CD4-positive, alpha-beta T cell treated with Interleukin-17A for 4 hours (primary cell): ENCODE data around the gene CSNK2A3.
"Not testable (repeated sequence)": the region's sequence is repeated elsewhere in the genome, so short reads cannot be mapped to it uniquely, and the experiment has no call there.

Source experiments
- DNase-seq: peaks from one replicate; pipeline ENCODE4 v3.0.0-alpha.2; 2020; ENCODE audit warnings: mixed read lengths

CSNK2A3 gene

DNA sequence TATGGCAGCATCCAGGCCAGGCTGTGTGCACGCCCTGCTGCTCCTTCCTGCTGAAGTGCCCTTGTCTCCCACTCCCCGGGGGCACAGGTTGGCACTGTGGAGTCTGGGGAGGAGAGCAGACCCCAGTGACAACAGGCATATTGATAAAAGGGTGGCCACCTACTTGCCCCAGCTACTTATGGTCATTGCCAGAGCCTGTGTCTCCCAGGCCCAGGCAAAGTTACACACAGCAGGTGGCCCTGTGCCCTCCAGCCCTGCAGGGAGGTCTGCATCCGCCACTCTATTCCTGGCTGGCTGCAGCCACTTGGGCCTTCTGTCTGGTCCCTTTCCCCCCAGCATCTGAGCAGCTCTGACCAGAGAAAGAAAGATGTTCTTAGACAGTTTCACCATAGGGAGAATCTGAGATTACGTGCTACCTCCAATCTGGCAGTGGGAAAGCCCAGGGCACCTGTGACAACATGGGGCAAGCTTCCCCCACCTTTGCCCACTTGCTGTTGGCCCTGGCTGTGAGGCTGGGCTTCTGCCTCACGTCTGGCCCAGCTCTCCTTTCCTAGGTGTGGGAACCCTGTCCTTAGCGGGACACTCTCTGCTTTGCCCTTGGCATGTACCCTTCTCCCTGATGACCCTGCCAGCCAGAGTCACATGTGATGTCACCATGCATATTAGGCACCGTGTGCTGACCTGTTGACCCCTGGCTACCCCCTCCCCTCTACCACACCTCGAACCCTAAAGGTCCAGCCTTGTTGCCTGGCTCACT, 25.3 kb upstream of the CSNK2A3 start:
- DNase-seq: no peak

DNA sequence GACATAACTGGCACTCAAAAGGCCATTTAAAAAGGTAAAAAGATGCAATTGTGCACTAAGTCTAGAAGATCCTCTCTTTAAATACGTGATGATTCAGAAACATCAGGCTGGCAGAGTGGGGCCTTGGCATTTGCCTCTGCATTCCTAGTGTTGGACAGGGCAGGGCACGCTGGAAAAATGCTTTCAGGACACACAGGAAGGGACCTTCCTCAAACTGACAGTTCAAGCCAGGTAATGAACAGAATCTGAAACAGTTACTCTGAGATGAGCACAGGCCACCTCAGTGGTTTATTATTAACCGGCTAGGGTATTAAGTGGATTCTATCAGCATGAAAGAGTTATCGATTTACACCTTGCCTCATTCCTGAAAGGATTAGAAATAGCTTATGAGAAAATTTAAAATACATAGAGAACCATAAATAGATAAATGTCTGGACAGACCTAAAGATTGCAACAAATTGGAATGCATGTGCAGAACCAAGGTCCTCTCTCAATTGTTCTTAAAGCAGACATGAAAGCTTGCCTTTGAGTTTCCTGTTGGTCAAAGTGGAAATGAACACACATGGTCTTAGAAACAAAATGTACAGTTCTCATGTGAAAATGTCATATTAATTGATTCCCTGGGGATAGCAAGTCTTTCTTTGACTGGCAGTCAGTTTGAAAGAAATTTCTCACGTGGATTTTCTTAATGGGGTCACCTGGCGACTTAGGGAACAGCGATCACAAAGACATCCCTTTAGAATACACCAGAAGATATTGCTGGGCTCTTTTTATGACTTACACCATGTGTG, 21.5 kb upstream of the CSNK2A3 start:
- DNase-seq: no peak

DNA sequence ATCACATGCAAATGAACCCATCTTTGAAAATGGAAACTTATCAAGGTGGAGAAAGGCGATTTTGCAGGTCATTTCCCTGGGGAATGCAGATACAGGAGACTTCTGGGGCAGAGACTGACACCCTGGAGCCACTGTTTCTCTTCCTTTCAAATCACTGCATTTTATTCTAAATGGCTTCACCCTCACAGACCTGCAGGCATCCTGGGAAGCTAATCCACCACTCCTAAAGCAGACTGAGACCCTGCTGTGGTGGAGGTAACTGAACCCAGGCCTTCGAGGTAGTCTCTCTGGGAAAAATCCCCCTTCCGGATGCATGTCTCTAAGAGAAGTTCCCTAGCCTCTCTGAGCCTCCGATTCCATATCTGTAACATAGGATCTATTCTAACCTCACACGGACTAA, 20.9 kb upstream of the CSNK2A3 start:
- no peak for DNase-seq

DNA sequence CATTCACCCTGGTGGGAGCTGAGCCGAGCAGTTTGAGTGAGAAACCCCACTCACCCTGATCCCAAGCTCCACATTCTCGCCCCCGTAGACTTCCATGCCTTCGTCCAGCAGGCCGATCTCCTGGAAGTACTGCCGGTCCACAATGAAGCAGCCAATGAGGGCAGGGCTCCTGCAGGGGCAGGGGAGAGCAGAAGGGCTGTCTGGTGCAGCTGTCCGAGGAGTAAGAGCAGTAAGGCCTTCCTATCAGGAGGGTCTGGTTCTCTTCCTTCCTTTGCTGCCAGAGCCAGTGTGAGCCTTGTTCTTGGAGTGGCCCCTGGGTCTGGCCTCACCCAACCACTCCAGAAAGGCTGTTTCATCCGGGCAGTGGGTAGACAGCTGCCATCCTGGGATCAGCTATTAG, 19.4 kb upstream of the CSNK2A3 start:
- no peak for DNase-seq

DNA sequence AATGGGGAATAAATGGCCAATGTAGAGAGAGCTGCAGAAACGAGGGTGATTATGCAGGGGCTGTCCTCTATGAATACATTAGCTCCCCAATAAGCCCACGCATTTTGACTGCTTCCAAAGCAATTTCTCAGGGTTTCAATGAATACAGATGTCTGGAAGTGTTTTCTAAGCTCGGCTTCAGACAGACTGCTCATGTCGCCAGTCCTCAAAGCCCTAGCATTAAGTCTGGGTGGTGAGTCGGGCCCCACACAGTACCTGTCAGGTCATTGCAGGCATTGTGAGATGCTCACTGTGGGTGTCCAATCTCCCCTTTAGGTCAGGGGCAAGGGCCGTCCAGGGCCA, 17.9 kb upstream of the CSNK2A3 start:
- DNase-seq: no peak

DNA sequence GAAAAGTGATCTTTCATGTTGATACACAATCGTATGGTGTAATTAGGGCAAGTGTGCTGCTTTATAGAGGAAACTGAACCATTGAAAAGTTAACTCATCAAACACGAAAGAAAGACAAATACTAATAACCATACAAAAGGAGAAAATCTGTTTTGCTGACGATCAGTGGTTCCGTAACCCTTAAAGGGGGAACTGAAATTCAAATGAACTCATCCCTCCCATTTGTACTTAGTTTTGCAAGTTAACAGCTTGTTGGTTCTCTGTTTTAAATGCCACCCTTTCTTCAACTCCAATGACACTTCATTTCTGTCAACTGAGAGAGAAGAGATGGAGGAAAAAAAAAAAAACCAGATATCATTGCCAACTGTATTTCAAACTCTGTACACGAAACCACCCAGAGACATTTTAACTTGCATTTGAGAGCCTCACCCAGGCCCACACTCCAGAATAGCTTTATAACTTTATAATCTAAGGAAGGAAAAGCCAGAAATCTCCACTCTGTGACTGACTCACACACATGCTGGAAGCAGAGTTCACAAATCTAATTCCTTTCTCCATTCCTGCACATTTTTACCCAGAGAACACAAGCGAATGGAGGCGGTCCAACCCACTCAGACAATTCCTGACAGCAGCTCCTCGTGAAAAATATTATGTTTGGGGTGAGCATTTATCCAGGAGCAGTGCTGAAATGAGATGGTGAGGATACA, 17.4 kb upstream of the CSNK2A3 start:
- no peak for DNase-seq

DNA sequence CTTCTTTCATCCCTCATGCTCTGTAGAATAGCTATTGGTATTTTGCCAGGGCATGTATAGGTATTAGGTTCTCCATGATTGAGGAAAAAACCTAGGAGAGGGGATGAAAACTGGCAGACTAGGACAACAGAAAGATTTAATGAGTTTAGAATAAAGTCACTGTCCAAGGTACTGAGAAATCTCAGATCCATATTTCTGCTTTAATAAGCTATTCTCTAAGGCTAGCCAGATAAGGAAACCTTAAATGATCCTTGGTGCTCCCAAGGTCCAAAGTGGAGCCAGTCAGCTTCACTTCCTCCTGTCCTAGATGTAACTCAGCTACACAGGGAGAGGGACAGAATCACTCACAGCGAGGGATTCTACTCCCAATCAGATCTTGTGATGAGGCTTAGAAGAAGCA, 13.7 kb upstream of the CSNK2A3 start:
- DNase-seq: no peak

DNA sequence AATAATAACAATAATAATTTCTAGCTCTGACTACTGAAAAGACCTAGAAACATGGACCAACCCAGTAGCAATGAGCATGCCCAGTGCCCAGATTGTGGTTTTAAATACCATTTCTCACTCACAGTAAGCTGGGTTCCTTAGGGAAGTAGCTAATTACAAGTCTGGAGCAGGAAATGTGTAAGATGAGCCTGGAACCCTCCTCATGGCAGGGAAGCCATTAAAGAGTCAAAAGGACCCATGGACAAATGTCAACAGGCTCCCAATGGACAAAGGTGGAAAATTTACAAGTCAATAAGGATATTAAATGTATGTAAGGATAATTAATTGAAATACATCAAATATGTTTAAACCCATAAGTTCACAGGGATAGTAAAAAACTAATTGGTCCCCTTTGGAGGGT, 10.6 kb upstream of the CSNK2A3 start:
- no peak for DNase-seq

DNA sequence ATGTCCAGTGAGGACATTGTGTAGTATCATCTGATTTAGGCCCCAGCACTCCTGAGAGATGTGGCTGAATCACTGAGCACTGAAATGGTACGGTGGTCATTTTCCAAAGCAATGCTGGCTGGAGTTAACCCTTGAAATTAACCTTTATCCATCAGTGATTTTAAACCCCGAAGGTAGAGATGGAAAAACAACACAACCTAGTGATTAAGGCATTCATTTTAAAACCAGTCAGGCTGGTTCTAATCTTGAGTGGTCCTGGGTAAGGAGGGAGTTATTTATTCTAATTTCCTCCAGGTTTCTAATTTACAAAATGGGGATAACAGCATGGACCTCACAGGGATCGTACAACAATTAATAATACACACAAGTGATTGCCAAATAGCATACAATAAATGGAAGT, 6.6 kb upstream of the CSNK2A3 start:
- no peak for DNase-seq

DNA sequence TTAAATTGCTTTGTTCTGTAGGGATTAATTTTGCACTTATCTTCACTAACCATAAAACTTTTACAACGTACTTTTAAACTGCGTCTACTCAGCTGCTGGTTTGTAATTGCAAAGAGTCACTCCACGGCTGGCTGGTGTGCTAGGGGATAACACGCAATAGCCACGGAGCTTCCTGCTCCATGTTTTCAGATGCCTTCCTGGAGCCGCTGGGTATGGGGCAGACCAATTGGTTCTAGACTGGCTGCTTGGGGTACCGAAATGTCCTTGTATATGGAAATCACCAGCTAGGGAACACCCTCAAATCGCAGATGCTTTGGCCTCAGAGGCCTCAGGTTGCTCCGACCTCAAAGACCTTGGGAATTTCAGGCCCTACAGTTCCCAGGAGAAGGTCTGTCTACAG, 3.8 kb upstream of the CSNK2A3 start:
- no peak for DNase-seq

DNA sequence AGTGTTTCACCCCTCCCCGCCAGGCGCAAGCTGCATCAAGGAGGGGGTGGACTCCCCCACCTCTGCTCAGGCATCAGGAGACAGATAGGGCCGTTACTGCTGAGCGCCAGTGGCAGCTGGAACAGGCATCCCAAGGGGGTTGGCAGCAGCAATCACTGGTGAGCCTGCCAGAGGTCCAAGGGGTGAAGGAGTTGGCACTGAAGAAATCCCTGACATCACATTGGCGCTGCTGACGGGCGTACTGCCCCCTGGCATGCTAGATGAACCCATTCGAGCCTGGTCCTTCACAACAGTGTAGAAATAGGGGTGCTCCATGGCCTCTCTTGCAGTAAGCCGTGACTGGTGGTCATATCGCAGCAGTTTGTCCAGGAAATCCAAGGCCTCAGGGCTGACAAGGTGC, 1.2 kb downstream of the CSNK2A3 start:
- DNase-seq: not testable (repeated sequence)

DNA sequence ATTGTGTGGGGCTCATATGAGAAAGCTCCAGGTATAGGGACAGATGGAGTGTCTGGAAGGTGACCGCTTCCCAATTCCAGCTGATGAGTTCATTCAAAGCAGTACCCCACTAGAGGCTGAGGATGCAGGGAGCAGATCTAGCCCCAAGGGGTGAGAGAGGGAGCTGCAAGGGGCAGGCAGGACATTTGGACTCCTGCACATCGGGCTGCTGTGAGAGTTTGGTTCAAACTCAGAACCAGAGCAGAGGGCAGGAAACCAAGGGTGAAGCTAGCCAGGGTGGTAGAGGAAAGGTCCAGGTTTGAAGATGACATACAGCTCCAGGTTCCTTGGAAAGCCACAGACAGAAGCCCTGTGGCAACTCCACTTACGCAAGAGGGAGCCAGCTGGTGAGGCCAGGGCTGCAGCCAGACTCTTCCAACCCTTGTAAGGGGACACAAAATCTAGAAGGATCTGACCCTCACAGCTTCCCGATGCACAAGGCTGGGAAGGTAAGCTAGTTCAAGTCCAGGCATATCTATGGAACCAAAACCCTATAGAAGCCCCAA, 1.9 kb downstream of the CSNK2A3 start:
- DNase-seq: no peak

DNA sequence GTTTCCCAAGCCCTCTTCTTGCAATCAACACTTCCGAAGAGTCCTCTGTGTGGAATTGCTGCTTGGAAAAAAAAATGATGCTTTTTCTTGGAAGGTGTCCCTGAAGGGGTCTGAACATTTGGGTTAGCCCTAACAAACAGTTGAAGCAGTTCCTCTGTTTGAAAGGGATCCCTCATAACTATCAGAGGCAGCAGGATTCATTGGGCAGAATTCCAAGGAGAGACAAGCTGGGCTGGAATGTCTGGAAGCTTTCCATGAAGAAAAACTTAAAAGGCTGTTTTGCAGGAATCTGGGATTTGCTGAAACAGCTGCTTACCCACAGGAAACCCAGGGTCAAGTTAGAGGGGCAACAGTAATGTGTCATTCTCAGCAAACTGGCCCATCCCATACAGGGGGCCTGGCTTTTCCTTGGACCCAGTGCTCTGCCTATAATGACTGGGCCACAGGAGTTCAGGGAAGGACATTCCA, 3.1 kb downstream of the CSNK2A3 start:
- DNase-seq: no peak

DNA sequence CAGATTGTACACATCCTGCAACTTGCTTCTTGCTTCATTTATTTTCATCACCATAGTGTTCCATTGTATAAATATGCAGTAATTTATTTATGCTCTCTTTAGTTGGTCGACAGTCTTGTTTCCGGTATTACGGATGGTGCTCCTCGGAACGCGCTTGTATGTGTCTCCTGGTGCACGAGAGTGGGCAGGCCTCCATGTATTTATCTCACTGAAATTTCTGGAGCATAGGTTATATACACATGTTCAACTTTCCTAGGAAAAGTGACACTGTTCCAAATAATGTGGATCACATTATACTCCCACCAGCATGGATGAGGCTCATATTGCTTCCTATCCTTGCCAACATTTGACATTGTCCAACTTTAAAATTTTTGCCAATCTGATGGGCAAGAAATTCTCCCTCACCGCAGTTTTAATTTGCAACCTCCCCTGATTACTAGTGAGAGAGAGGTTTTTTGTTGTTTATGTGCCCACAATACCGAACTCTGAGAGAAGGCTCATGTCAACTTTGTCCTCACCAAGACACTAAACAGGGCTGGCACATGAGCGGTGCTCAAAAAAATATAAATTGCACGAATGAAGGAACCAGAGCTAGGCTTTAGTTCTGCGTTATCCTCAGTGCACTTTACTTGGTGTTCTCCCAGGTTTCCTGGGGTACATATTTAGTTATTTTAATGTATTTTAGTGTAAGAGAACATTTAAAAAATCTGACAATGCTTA, 3.8 kb downstream of the CSNK2A3 start:
- DNase-seq: no peak

DNA sequence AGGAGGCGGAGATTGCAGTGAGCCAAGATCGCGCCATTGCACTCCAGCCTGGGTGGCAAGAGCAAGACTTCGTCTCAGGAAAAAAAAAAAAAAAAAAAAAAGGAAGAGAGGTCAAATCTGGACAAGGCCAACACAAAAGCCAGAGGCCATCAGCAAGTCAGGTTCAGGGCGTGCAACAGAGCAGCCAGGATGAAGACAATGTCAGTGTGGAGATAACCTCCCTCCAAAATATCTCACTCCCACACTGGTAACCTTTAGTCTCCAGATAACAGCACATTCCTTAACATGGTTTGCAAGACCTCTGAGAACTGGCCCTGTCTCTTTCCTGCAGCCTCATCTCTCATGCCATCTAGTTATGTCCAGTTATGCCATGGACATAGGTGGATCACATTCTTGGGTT, 4.7 kb downstream of the CSNK2A3 start:
- no peak for DNase-seq

DNA sequence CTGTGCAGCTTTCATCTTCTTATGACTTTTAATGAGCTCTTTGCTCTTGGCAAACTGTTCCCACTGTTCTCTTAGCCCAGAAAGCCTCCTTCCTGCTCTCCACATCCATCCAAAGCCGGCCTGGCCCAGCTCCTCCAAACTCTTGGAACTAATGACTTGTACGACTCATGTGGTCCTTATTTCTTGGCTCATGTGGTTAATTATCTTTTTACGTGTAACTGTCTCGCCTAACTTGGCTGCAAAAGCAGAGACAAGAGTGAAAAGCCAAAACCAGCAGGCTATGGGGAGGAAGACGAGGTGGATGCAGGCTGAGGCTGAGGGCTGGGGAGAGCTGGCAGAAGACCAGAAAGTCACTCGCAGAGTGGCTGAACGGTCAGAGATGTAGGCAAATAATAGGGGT, 5.5 kb downstream of the CSNK2A3 start:
- no peak for DNase-seq

DNA sequence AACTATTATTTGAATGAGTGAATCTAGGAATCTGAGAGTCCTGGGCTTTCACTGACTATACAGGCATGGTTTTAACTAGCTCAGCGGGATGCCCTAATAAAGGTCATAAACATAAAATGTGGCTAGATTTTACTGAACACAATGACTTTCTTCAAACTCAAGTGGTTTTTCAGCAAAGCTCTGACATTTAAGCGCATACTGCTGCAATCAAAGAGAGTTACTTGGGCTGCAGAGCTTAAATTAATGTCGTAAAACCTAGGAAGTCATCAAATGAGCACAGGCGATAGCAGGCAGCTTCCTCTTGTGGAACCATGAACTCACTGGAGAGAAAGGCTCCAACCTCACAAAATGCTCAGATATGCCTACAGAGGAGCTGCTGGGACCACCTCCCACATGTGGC, 6.7 kb downstream of the CSNK2A3 start:
- no peak for DNase-seq

DNA sequence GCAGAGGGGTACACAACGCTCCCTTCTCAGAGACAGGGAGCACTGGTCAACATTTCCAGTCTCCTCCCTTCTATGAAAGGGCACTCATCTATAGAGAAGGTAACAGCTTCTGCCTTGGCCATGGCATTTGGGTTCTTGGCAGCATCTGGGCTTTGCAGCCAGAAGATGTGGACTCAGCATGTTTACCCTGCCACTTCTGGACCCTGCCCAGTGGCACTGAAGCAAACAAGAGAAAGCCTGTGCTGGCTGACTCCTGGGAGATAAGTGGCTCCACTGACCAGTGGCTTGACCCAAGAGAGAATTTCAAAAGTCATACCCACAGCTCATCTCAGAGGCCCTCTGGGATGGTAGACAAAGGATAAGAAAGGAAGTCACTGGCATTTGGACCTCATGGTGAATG, 8.0 kb downstream of the CSNK2A3 start:
- no peak for DNase-seq

DNA sequence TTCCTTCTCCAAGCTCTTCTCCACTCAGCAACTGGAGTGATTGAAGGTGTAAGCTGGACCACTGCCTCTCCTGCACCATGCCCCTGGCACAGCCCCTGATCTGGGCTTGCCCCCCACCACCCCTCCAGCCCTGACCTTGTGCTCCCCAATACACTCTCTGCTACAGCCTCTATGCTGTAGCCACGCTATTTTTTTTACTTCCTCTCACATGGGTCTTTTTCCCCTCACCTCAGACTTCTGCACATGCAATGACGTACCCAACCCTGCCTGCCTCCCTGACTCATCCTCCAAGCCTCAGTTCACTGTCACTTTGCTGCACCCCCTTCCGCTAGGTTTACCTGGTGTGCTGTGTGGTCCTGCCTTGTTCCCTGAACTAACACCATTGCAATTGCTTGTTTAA, 9.0 kb downstream of the CSNK2A3 start:
- DNase-seq: no peak

DNA sequence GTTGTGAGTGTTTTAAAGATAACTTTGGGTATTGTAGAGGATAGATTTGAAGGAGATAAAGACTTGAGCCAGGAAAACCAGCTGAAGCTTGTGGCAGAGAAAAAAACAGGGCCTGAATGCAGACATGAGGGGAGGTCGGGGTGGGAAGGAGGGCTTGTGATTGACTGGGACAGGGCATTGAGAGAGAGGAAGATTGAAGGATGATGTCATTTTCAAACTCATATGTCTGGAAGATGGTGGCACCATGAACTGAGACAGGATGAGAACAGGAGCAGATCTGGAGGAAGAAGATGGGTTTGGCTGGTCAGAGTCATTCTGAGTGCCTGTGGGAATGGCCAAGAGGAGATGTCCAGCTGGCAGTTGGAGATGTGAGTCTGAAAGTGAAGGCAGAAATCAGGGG, 14.7 kb downstream of the CSNK2A3 start:
- no peak for DNase-seq

DNA sequence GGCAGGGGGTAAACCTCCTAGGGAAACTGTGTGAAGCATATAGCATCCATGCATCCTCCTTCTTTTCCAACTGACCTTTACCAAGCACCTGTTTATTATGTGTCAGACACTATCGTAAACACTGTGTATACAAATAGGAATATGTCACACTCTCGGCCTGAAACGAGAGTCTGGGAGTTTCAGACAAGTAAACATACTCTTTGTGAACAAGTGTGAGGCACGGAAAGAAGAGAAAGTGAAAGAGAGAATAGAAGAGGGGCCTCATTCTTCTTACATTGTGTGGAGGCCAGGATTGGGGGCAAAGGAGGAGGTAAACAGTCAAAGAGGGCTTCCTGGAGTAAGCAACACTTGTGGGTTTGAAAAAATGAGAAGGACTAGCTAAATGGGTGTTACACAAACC, 16.4 kb downstream of the CSNK2A3 start:
- no peak for DNase-seq

DNA sequence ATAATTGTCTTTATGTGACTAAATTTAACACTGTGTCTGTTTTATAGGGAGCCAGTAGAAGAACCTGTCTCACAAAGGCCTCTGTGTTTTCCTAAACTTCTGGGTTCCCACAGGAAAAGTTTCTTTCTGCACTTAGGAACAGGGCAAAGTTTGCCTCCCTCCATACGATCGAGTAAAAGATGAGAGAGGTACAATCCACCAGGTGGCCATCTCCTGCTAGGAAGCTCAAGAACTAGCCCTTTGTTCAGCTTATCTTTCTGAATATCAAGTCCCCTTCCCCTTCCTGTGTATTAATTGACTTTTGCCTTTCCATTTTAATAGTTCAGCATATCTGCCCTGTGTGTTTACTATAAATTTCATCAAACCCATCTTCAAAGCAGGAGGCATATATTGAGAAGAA, 18.0 kb downstream of the CSNK2A3 start:
- DNase-seq: no peak

DNA sequence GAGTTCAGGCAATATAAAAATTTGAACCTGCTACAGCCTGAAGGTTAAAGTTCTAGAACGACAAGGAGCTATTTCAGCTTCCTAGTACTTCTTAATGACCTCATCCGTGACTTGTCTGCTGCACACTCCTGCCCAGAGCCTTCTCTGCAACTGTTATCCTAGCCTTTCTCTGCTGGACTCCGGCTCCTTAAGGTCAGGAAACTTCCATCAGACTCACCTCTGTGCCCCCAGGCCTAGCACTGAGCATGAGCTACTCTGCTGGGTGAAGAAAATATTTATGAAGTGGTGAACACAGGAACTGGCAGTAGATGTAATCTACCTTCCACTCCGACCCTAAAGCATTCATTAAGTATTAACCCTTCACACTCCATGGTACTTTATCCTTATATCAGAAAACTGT, 18.4 kb downstream of the CSNK2A3 start:
- DNase-seq: no peak
